ENCODE measurements around the gene MIS18A. TPM values are rescaled to one million over a fixed set of nuclear protein-coding genes. Genes with fewer than 3 reads are reported as not detected.

The MIS18A gene
- total RNA-seq, 1 experiment from 2014 or later: 17.5 TPM

GRCh38 chr21:32298148-32298559 lies 19.3 kb upstream of the MIS18A start:
- Histone ChIP-seq H3K27ac (no peak overlapping the region), H3K4me1 (replicated peaks; ENCODE audit: insufficient read depth) (no peaks in the 10 kb centered on the region), H3K27me3 (ENCODE audit: insufficient read depth, low read depth) (no peaks in the 10 kb centered on the region), H2AFZ (no peak overlapping the region), H3K79me2 (ENCODE audit: low read depth) (no peaks in the 10 kb centered on the region), H3K36me3 (ENCODE audit: low read depth) (no peaks in the 10 kb centered on the region), H3K4me2 (no peak overlapping the region), H3K9me2 (ENCODE audit: insufficient read depth) (no peaks in the 10 kb centered on the region), H3F3A (ENCODE audit: insufficient read depth, low read depth) (0 out of 2 replicates have a peak, but pooled peaks cover 6% of the 10 kb centered on the region), H3K9me3 (ENCODE audit: insufficient read depth, low read depth) (no peaks in the 10 kb centered on the region), H4K20me1 (ENCODE audit: insufficient read depth) (no peaks in the 10 kb centered on the region), H3K4me3 (no peak overlapping the region)
- no peak for DNase-seq
- BruUV-seq (replicated peaks): no TSS peak
- TF ChIP-seq CTCF (conservative IDR thresholded peaks at IDR 0.05): no peak
- TF ChIP-seq EZH2 (IDR thresholded peaks at IDR 0.05; ENCODE audit: low read depth): no peak
- CTCF ChIA-PET: no interaction called here
- intact Hi-C loops (cut with micrococcal nuclease; ENCODE audit: unreplicated experiment): no loop called here
- POLR2A ChIA-PET (ENCODE audit: unreplicated experiment): no interaction called here

GRCh38 chr21:32297449-32297848 lies 18.6 kb upstream of the MIS18A start:
- ChIA-PET CTCF (no interaction called here), POLR2A (ENCODE audit: unreplicated experiment) (no interaction called here)
- Histone ChIP-seq H3K4me2 (no peak overlapping the region), H3K27me3 (ENCODE audit: insufficient read depth, low read depth) (no peaks in the 10 kb centered on the region), H3K27ac (no peak overlapping the region), H3K4me3 (no peak overlapping the region), H3K9me3 (ENCODE audit: insufficient read depth, low read depth) (no peaks in the 10 kb centered on the region), H2AFZ (no peak overlapping the region), H4K20me1 (ENCODE audit: insufficient read depth) (no peaks in the 10 kb centered on the region), H3K9me2 (ENCODE audit: insufficient read depth) (no peaks in the 10 kb centered on the region), H3F3A (ENCODE audit: insufficient read depth, low read depth) (0 out of 2 replicates have a peak, but pooled peaks cover 6% of the 10 kb centered on the region), H3K79me2 (ENCODE audit: low read depth) (no peaks in the 10 kb centered on the region), H3K4me1 (replicated peaks; ENCODE audit: insufficient read depth) (no peaks in the 10 kb centered on the region), H3K36me3 (ENCODE audit: low read depth) (no peaks in the 10 kb centered on the region)
- intact Hi-C loops (cut with micrococcal nuclease; ENCODE audit: unreplicated experiment): no loop called here
- no TSS peak for BruUV-seq (replicated peaks)
- DNase-seq: no peak
- TF ChIP-seq EZH2 (IDR thresholded peaks at IDR 0.05; ENCODE audit: low read depth) (no peak), CTCF (conservative IDR thresholded peaks at IDR 0.05) (no peak)

GRCh38 chr21:32285476-32285875 lies 6.6 kb upstream of the MIS18A start:
- Histone ChIP-seq H3F3A (ENCODE audit: insufficient read depth, low read depth) (no peaks in the 10 kb centered on the region), H4K20me1 (ENCODE audit: insufficient read depth) (no peaks in the 10 kb centered on the region), H3K4me2 (no peak overlapping the region), H3K4me1 (replicated peaks; ENCODE audit: insufficient read depth) (no peaks in the 10 kb centered on the region), H2AFZ (no peak overlapping the region), H3K27ac (no peak overlapping the region), H3K36me3 (ENCODE audit: low read depth) (no peaks in the 10 kb centered on the region), H3K9me3 (ENCODE audit: insufficient read depth, low read depth) (no peaks in the 10 kb centered on the region), H3K4me3 (no peak overlapping the region), H3K9me2 (ENCODE audit: insufficient read depth) (no peaks in the 10 kb centered on the region), H3K27me3 (ENCODE audit: insufficient read depth, low read depth) (no peaks in the 10 kb centered on the region), H3K79me2 (ENCODE audit: low read depth) (no peaks in the 10 kb centered on the region)
- ChIA-PET POLR2A (ENCODE audit: unreplicated experiment) (no interaction called here), CTCF (no interaction called here)
- no peak for DNase-seq
- intact Hi-C loops (cut with micrococcal nuclease; ENCODE audit: unreplicated experiment): no loop called here
- no peak for TF ChIP-seq EZH2 (IDR thresholded peaks at IDR 0.05; ENCODE audit: low read depth)
- no peak for TF ChIP-seq CTCF (conservative IDR thresholded peaks at IDR 0.05)
- no TSS peak for BruUV-seq (replicated peaks)
